ENCODE data around the gene ZNF394. TPM values are rescaled to one million over a fixed set of nuclear protein-coding genes. Genes with fewer than 3 reads are reported as not detected.
"Not testable (repeated sequence)": the region's sequence is repeated elsewhere in the genome, so short reads cannot be mapped to it uniquely, and the experiment has no call there.

ZNF394 gene
- total RNA-seq = 10 to 100 TPM; 48.3 to 58.1 TPM

DNA sequence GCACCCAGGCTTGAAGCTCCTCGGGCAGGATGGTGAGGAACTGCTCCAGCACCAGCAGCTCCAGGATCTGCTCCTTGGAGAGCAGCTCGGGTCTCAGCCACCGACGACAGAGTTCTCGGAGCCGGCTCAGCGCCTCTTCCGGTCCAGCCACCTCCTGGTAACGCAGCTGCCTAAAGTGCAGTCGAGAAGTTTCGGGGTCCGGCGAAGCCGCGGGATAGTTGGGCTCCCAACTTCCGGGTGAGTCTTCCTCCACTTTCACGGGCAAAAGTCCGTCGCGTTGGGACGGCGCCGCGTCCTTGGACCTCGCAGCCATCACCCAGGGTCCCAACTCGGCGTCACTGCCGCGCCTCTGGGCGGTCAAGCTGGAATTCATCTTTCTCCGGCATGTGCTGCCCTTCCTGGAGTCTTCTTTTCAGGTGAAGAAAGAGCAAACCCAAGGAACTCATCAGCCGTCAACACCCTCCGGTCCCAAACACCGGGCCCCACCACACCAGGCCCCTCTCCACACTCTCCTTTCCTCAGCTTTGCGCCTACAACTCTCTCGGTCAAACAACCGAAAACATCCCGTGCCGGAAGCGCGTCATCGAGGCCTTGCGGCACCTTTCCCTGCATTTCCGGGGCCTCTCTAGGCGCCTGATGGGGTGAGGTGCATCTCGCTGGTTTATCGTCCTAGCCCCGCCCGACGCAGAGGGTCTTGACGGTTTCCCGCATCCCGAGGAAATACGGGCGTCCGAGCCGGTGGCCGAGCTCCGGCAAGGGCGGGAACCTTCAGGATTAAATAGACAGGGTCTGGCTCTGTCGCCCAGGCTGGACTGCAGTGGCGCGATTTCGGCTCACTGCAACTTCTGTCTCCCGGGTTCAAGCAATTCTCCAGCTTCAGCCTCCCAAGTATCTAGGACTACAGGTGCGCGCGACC is at the start of gene ZNF394:
Gene ZNF394 (minus strand): TSS at position 561 of the 916 bp plus-strand sequence. CDS start 188 bp downstream, at position 373.
- ATAC-seq = peak; percentile 44
- CTCF ChIA-PET = interaction anchor here (0.9 to 1.8 kb wide), 4 partner anchors 27 to 116 kb away, joined by 4 to 7 read pairs (median 4); partner anchors contain the start of genes CPSF4, PTCD1, ZNF655 and ZSCAN25
- DNase-seq = peak; percentile 95
- H3K9me3 Mint-ChIP-seq (ENCODE audit: insufficient read depth) = no peaks in the 10 kb centered on the region
- peaks cover 55% of the 10 kb centered on the region for H3K36me3 Mint-ChIP-seq (ENCODE audit: low read depth)
- peaks cover 24% of the 10 kb centered on the region for H3K4me1 Mint-ChIP-seq (ENCODE audit: low read depth)
- H3K27ac Mint-ChIP-seq = peak within 1 kb of the TSS; percentile 99
- POLR2A ChIA-PET = interaction anchor here (0.6 to 3.9 kb wide), 19 partner anchors 9 to 626 kb away, joined by 3 to 57 read pairs (median 4); partner anchors contain the start of genes BUD31, FAM200A, PDAP1 and TRIM4
- H3K4me3 Mint-ChIP-seq = peak within 1 kb of the TSS; percentile 93
- H3K27me3 Mint-ChIP-seq (ENCODE audit: low read depth) = no peaks in the 10 kb centered on the region

DNA sequence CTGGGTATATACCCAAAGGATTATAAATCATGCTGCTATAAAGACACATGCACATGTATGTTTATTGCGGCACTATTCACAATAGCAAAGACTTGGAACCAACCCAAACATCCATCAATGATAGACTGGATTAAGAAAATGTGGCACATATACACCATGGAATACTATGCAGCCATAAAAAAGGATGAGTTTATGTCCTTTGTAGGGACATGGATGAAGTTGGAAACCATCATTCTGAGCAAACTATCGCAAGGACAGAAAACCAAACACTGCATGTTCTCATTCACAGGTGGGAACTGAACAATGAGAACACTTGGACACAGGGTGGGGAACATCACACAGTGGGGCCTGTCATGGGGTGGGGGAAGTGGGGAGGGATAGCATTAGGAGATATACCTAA is 49.5 kb upstream of the ZNF394 start:
- DNase-seq; H3K4me3 Mint-ChIP-seq; POLR2A ChIA-PET; H3K27ac Mint-ChIP-seq; CTCF ChIA-PET; ATAC-seq; H3K27me3 Mint-ChIP-seq (ENCODE audit: low read depth): not testable (repeated sequence)
- H3K9me3 Mint-ChIP-seq (ENCODE audit: insufficient read depth) = peaks cover 10% of the 10 kb centered on the region
- peaks cover 48% of the 10 kb centered on the region for H3K36me3 Mint-ChIP-seq (ENCODE audit: low read depth)
- peaks cover 29% of the 10 kb centered on the region for H3K4me1 Mint-ChIP-seq (ENCODE audit: low read depth)

DNA sequence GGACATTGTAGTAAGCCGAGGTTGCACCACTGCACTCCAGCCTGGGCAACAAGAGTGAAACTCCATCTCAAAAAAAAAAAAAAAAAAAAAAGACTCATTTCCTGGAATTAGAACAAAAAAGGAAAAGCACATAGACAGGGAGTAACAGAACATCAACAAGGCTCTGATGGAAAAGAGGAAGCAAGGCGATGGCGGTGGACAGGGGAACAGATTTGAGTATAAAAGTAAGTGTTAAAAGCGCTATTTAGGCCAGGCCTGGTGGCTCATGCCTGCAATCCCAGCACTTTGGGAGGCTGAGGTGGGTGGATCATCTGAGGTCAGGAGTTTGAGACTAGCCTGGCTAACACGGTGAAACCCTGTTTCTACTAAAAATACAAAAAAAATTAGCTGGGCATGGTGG is 45.2 kb upstream of the ZNF394 start:
- ATAC-seq; H3K27me3 Mint-ChIP-seq (ENCODE audit: low read depth); H3K4me1 Mint-ChIP-seq (ENCODE audit: low read depth); POLR2A ChIA-PET; H3K4me3 Mint-ChIP-seq; DNase-seq; H3K27ac Mint-ChIP-seq; CTCF ChIA-PET: not testable (repeated sequence)
- Mint-ChIP-seq H3K9me3 (ENCODE audit: insufficient read depth) (peaks cover 29% of the 10 kb centered on the region), H3K36me3 (ENCODE audit: low read depth) (peaks cover 46% of the 10 kb centered on the region)

DNA sequence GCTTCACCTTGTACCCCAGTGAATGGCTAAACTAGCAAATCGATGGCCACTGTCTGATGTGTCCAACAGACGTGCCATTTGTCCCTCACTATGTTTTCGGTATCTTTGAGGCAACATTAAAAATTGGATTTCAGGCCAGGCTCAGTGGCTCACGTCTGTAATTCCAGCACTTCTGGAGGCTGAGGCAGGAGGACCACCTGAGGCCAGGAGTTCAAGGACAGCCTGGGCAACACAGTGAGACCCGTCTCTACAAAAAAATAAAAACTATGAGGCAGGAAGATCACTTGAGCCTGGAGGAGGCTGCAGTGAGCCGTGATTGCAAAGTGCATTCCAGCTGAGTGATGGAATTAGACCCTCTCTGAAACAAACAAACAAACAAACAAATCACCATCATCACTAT is 43.8 kb upstream of the ZNF394 start:
- CTCF ChIA-PET = no interaction called here
- no peak overlapping the region for H3K27ac Mint-ChIP-seq
- peaks cover 40% of the 10 kb centered on the region for H3K36me3 Mint-ChIP-seq (ENCODE audit: low read depth)
- no peak for ATAC-seq
- H3K4me1 Mint-ChIP-seq (ENCODE audit: low read depth) = no peaks in the 10 kb centered on the region
- H3K9me3 Mint-ChIP-seq (ENCODE audit: insufficient read depth) = peaks cover 31% of the 10 kb centered on the region
- no peaks in the 10 kb centered on the region for H3K27me3 Mint-ChIP-seq (ENCODE audit: low read depth)
- no peak overlapping the region for H3K4me3 Mint-ChIP-seq
- POLR2A ChIA-PET = no interaction called here
- DNase-seq = no peak

DNA sequence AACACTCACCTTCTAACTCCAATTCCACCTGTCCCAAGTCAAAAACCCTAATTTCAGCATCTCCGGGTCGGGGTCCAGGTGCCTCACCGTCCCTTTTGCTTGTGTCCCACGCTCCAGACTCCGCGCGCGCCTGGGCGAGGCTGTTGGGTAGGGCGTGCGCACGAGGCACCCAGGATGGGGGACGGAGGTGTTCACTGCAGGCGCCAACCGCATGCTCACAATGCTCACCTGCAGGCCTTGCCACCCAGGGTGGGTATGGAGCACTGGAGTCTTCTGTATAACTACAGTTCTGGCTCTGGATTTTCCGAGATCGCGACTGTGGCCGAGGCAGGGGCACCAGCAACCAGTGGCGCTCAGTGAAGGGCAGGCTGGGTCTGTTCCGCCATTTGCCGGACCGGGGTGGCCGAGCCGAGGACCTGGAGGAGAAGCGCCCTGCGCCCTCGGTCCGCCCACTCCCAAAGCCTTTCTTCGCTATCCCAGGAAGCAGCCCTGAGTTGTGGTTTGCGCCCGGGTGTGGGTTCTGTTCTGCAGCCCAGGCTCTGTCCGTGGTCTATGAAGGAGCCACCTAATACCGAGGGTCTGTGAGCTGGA is 43.1 kb upstream of the ZNF394 start:
- ATAC-seq = no peak
- H3K27ac Mint-ChIP-seq = no peak overlapping the region
- no peaks in the 10 kb centered on the region for H3K27me3 Mint-ChIP-seq (ENCODE audit: low read depth)
- peaks cover 31% of the 10 kb centered on the region for H3K9me3 Mint-ChIP-seq (ENCODE audit: insufficient read depth)
- CTCF ChIA-PET = no interaction called here
- POLR2A ChIA-PET = no interaction called here
- H3K4me3 Mint-ChIP-seq = no peak overlapping the region
- DNase-seq = no peak
- peaks cover 36% of the 10 kb centered on the region for H3K36me3 Mint-ChIP-seq (ENCODE audit: low read depth)
- no peaks in the 10 kb centered on the region for H3K4me1 Mint-ChIP-seq (ENCODE audit: low read depth)

DNA sequence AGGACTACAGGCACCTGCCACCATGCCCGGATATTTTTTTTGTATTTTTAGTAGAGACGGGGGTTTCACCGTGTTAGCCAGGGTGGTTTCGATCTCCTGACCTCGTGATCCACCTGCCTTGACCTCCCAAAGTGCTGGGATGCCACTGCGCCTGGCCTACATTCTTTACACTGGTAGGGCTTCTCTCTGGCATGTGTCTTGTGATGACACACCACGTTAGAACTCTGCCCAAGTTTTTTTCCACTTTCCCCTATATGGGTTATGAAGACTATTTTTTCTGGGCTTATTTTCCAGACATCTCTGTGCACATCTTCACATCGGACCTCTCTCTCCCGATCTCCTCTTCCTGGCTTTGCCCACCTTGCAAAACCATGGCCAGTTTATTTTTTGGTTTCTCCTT is 41.1 kb upstream of the ZNF394 start:
- Mint-ChIP-seq H3K36me3 (ENCODE audit: low read depth) (peaks cover 21% of the 10 kb centered on the region), H3K9me3 (ENCODE audit: insufficient read depth) (peaks cover 26% of the 10 kb centered on the region), H3K4me3 (no peak overlapping the region), H3K27me3 (ENCODE audit: low read depth) (no peaks in the 10 kb centered on the region), H3K4me1 (ENCODE audit: low read depth) (no peaks in the 10 kb centered on the region), H3K27ac (no peak overlapping the region)
- POLR2A ChIA-PET = interaction anchor here (1.1 kb wide), 1 partner anchor 13 kb away, joined by 4 read pairs; no protein-coding TSS in a partner anchor
- CTCF ChIA-PET = no interaction called here
- ATAC-seq (no peak), DNase-seq (no peak)

DNA sequence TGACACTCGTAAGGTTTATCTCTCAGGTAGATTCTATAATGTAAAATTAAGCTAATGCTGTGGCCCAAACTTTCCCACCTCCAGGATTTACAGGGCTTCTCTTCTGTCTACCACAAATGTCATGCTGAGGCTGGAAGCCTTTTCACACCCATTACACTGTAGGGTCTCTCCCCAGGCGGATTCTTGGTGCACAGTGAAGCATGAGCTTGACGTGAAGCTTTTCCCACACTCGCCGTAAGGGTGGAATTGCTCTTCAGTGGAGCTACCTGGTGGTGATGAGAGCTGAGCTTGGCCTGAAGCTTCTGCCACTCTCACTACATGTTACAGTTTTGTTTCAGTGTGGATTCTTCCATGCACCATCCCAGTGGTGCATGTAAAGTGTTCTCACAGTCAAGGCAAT is 40.5 kb upstream of the ZNF394 start:
- ATAC-seq = no peak
- no peaks in the 10 kb centered on the region for H3K4me1 Mint-ChIP-seq (ENCODE audit: low read depth)
- H3K9me3 Mint-ChIP-seq (ENCODE audit: insufficient read depth) = peaks cover 29% of the 10 kb centered on the region
- no peak overlapping the region for H3K27ac Mint-ChIP-seq
- H3K36me3 Mint-ChIP-seq (ENCODE audit: low read depth) = peaks cover 21% of the 10 kb centered on the region
- POLR2A ChIA-PET = interaction anchor here (1.1 kb wide), 1 partner anchor 12 kb away, joined by 4 read pairs; no protein-coding TSS in a partner anchor
- CTCF ChIA-PET = no interaction called here
- H3K27me3 Mint-ChIP-seq (ENCODE audit: low read depth) = no peaks in the 10 kb centered on the region
- no peak overlapping the region for H3K4me3 Mint-ChIP-seq
- DNase-seq = no peak

DNA sequence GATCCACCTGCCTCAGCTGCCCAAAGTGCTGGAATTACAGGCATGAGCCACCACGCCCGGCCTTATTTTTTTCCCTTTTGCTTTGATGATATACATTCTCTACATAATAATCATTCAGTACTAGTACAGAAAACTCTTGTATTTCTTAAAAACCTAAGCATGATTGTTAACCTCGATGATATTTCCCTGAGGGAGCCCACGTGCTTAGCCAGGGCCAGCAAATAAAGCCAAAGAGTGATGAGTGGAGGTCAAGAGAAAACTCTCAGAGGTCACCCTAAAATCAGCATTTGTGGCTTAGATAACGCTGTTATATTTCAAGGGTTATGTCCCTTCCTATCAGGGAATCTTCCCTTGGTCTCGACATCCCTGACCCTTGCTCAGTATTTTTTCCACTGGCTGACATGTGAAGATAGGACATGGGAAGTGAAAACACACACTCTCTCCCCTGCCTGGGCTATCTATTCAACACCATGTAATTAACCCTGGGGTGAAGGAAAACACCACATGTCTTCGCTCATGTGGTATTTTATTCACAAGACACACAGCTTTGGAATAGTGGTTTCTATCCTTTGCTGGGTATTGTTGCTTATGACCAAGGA is 39.2 kb upstream of the ZNF394 start:
- no peak for ATAC-seq
- Mint-ChIP-seq H3K27ac (no peak overlapping the region), H3K4me1 (ENCODE audit: low read depth) (no peaks in the 10 kb centered on the region), H3K4me3 (no peak overlapping the region), H3K27me3 (ENCODE audit: low read depth) (no peaks in the 10 kb centered on the region), H3K9me3 (ENCODE audit: insufficient read depth) (peaks cover 29% of the 10 kb centered on the region), H3K36me3 (ENCODE audit: low read depth) (peaks cover 21% of the 10 kb centered on the region)
- POLR2A ChIA-PET = no interaction called here
- no peak for DNase-seq
- CTCF ChIA-PET = interaction anchor here (1.0 kb wide), 1 partner anchor 14 kb away, joined by 3 read pairs; no protein-coding TSS in a partner anchor

DNA sequence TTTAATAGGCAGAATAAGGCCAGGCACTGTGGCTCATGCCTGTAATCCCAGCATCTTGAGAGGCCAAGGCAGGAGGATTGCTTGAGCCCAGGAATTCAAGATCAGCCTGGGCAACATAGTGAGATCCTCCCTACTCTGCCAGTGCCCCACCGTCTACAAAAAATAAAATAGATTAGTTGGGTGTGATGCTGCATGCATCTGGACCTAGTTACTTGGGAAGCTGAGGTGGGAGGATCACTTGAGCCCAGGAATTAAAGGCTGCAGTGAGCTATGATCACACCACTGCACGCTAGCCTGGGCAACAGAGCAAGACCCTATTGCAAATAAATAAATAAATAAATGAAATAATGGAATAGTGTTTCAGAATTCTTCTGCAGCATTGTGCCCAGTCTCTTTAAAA is 35.6 kb upstream of the ZNF394 start:
- peaks cover 42% of the 10 kb centered on the region for H3K9me3 Mint-ChIP-seq (ENCODE audit: insufficient read depth)
- H3K4me3 Mint-ChIP-seq = no peak overlapping the region
- ATAC-seq = no peak
- POLR2A ChIA-PET = no interaction called here
- H3K4me1 Mint-ChIP-seq (ENCODE audit: low read depth) = no peaks in the 10 kb centered on the region
- CTCF ChIA-PET = interaction anchor here (2.0 kb wide), 1 partner anchor 10 kb away, joined by 8 read pairs; no protein-coding TSS in a partner anchor
- H3K27me3 Mint-ChIP-seq (ENCODE audit: low read depth) = no peaks in the 10 kb centered on the region
- no peak for DNase-seq
- H3K27ac Mint-ChIP-seq = no peak overlapping the region
- peaks cover 42% of the 10 kb centered on the region for H3K36me3 Mint-ChIP-seq (ENCODE audit: low read depth)

DNA sequence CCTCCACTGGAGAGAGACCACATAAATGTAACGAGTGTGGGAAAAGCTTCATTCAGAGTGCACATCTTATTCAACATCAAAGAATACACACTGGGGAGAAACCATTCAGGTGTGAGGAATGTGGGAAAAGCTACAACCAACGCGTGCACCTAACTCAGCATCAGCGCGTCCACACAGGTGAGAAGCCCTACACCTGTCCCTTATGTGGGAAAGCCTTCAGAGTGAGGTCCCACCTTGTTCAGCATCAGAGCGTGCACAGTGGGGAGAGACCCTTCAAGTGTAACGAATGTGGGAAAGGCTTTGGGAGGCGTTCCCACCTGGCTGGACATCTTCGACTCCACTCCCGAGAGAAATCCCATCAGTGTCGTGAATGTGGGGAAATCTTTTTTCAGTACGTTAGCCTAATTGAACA is 31.3 kb upstream of the ZNF394 start:
- Mint-ChIP-seq H3K4me1 (ENCODE audit: low read depth) (no peaks in the 10 kb centered on the region), H3K27me3 (ENCODE audit: low read depth) (no peaks in the 10 kb centered on the region), H3K9me3 (ENCODE audit: insufficient read depth) (peaks cover 41% of the 10 kb centered on the region), H3K27ac (no peak overlapping the region), H3K4me3 (no peak overlapping the region), H3K36me3 (ENCODE audit: low read depth) (peaks cover 73% of the 10 kb centered on the region)
- ATAC-seq (no peak), DNase-seq (no peak)
- CTCF ChIA-PET = no interaction called here
- POLR2A ChIA-PET = interaction anchor here (1.0 kb wide), 1 partner anchor 19 kb away, joined by 3 read pairs; no protein-coding TSS in a partner anchor

DNA sequence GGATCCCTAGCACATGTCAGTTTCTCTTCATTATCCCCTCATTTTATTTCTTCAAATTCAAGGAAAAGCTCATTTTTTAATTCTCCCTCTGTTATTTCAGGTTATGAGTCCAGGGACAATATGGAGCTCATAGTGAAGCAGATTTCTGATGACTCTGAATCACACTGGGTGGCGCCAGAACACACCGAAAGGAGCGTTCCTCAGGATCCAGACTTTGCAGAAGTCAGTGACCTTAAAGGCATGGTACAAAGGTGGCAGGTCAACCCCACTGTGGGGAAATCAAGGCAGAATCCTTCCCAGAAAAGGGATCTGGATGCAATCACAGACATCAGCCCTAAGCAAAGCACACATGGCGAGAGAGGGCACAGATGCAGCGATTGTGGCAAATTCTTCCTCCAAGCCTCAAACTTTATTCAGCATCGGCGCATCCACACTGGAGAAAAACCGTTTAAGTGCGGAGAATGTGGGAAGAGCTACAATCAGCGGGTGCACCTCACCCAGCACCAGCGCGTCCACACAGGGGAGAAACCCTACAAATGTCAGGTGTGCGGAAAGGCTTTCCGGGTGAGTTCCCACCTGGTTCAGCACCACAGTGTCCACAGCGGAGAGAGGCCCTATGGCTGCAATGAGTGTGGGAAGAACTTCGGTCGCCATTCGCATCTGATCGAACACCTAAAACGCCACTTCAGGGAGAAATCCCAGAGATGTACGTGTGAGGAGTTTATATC is 25.8 kb upstream of the ZNF394 start:
- H3K9me3 Mint-ChIP-seq (ENCODE audit: insufficient read depth) = peaks cover 9% of the 10 kb centered on the region
- ATAC-seq = no peak
- ChIA-PET CTCF (interaction anchor here (0.6 to 2.5 kb wide), 15 partner anchors 9 to 465 kb away, joined by 3 to 8 read pairs (median 3); partner anchors contain the start of genes FAM200A, ZKSCAN5 and ZNF655), POLR2A (interaction anchor here (1.2 kb wide), 1 partner anchor 32 kb away, joined by 4 read pairs; the partner anchor contains the start of gene ZNF655)
- no peak overlapping the region for H3K27ac Mint-ChIP-seq
- no peaks in the 10 kb centered on the region for H3K4me1 Mint-ChIP-seq (ENCODE audit: low read depth)
- peaks cover 61% of the 10 kb centered on the region for H3K36me3 Mint-ChIP-seq (ENCODE audit: low read depth)
- no peak overlapping the region for H3K4me3 Mint-ChIP-seq
- no peaks in the 10 kb centered on the region for H3K27me3 Mint-ChIP-seq (ENCODE audit: low read depth)
- DNase-seq = peak; percentile 40

Measured in activated CD8-positive, alpha-beta T cell treated with anti-CD3 and anti-CD28 coated beads, Interleukin-2, amount 10 ng/mL, durations not matched to agents 7 days and 5 days (primary cell).